ENCODE results near the gene USP46. TPM values are rescaled to one million over a fixed set of nuclear protein-coding genes. Genes with fewer than 3 reads are reported as not detected.

USP46 gene
- total RNA-seq, 1 donor from 2014 or later, result 32.4 TPM

GRCh38 chr4:52643190-52643589, 15.9 kb downstream of the USP46 start:
- DNase-seq (ENCODE audit: low spot score), result no peak
- Mint-ChIP-seq H3K9me3 (ENCODE audit: unreplicated experiment) (no peaks in the 10 kb centered on the region), H3K4me3 (ENCODE audit: unreplicated experiment) (no peak overlapping the region), H3K4me1 (ENCODE audit: unreplicated experiment) (peaks cover 57% of the 10 kb centered on the region), H3K27me3 (ENCODE audit: unreplicated experiment) (peaks cover 5% of the 10 kb centered on the region), H3K36me3 (ENCODE audit: low read depth, unreplicated experiment) (no peaks in the 10 kb centered on the region), H3K27ac (ENCODE audit: unreplicated experiment) (no peak overlapping the region)
- TF ChIP-seq CTCF (IDR thresholded peaks at IDR 0.05; ENCODE audit: unreplicated experiment), result no peak

GRCh38 chr4:52641854-52642563, 17.1 kb downstream of the USP46 start:
- H3K36me3 Mint-ChIP-seq (ENCODE audit: low read depth, unreplicated experiment), result no peaks in the 10 kb centered on the region
- H3K4me3 Mint-ChIP-seq (ENCODE audit: unreplicated experiment), result no peak overlapping the region
- peaks cover 5% of the 10 kb centered on the region for H3K27me3 Mint-ChIP-seq (ENCODE audit: unreplicated experiment)
- peaks cover 47% of the 10 kb centered on the region for H3K4me1 Mint-ChIP-seq (ENCODE audit: unreplicated experiment)
- no peaks in the 10 kb centered on the region for H3K9me3 Mint-ChIP-seq (ENCODE audit: unreplicated experiment)
- no peak for TF ChIP-seq CTCF (IDR thresholded peaks at IDR 0.05; ENCODE audit: unreplicated experiment)
- H3K27ac Mint-ChIP-seq (ENCODE audit: unreplicated experiment), result peak overlapping the region; percentile 17
- DNase-seq (ENCODE audit: low spot score), result no peak

GRCh38 chr4:52640808-52641565, 18.1 kb downstream of the USP46 start:
- no peaks in the 10 kb centered on the region for H3K36me3 Mint-ChIP-seq (ENCODE audit: low read depth, unreplicated experiment)
- H3K27me3 Mint-ChIP-seq (ENCODE audit: unreplicated experiment), result peaks cover 4% of the 10 kb centered on the region
- no peak overlapping the region for H3K4me3 Mint-ChIP-seq (ENCODE audit: unreplicated experiment)
- H3K9me3 Mint-ChIP-seq (ENCODE audit: unreplicated experiment), result no peaks in the 10 kb centered on the region
- H3K4me1 Mint-ChIP-seq (ENCODE audit: unreplicated experiment), result peaks cover 37% of the 10 kb centered on the region
- no peak for DNase-seq (ENCODE audit: low spot score)
- TF ChIP-seq CTCF (IDR thresholded peaks at IDR 0.05; ENCODE audit: unreplicated experiment), result no peak
- peak overlapping the region; percentile 17 for H3K27ac Mint-ChIP-seq (ENCODE audit: unreplicated experiment)

- Mint-ChIP-seq H3K27ac (ENCODE audit: unreplicated experiment) (no peak overlapping the region), H3K36me3 (ENCODE audit: low read depth, unreplicated experiment) (peaks cover 7% of the 10 kb centered on the region), H3K4me3 (ENCODE audit: unreplicated experiment) (no peak overlapping the region), H3K27me3 (ENCODE audit: unreplicated experiment) (peaks cover 8% of the 10 kb centered on the region), H3K4me1 (ENCODE audit: unreplicated experiment) (peaks cover 25% of the 10 kb centered on the region), H3K9me3 (ENCODE audit: unreplicated experiment) (no peaks in the 10 kb centered on the region)
- no peak for TF ChIP-seq CTCF (IDR thresholded peaks at IDR 0.05; ENCODE audit: unreplicated experiment)
- DNase-seq (ENCODE audit: low spot score), result no peak
Measured at GRCh38 chr4:52638717-52639116, 20.4 kb downstream of the USP46 start.

- no peaks in the 10 kb centered on the region for H3K9me3 Mint-ChIP-seq (ENCODE audit: unreplicated experiment)
Measured at GRCh38 chr4:52637116-52637515, 22.0 kb downstream of the USP46 start.

More at GRCh38 chr4:52637116-52637515, 22.0 kb downstream of the USP46 start:
- Mint-ChIP-seq H3K4me1 (ENCODE audit: unreplicated experiment) (peaks cover 19% of the 10 kb centered on the region), H3K36me3 (ENCODE audit: low read depth, unreplicated experiment) (peaks cover 7% of the 10 kb centered on the region), H3K27ac (ENCODE audit: unreplicated experiment) (no peak overlapping the region), H3K4me3 (ENCODE audit: unreplicated experiment) (no peak overlapping the region), H3K27me3 (ENCODE audit: unreplicated experiment) (peaks cover 8% of the 10 kb centered on the region)
- no peak for DNase-seq (ENCODE audit: low spot score)
- no peak for TF ChIP-seq CTCF (IDR thresholded peaks at IDR 0.05; ENCODE audit: unreplicated experiment)
